ENCODE data around the gene PFN1.

DNA sequence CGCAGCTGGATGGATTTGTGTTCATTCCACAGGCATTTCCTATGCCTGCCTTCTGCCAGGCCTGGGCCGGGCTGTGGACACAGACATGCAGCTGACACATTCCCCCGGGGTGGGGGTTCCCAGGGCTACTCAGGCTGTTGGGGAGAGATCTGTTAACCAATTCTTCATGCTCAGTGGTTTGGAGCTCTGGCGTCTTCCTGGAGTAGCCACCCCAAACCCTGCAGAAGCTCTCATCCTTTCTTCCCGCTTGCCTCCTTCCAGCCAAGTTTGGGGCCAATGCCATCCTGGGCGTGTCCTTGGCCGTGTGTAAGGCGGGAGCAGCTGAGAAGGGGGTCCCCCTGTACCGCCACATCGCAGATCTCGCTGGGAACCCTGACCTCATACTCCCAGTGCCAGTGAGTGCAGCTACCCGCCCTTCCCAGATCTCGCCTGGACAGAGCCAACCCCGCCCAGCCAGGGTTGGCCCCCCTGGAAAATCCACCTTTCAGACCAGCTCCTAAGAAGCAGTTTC is 5.2 kb upstream of the PFN1 start:
- TF ChIP-seq, protein P1, sequence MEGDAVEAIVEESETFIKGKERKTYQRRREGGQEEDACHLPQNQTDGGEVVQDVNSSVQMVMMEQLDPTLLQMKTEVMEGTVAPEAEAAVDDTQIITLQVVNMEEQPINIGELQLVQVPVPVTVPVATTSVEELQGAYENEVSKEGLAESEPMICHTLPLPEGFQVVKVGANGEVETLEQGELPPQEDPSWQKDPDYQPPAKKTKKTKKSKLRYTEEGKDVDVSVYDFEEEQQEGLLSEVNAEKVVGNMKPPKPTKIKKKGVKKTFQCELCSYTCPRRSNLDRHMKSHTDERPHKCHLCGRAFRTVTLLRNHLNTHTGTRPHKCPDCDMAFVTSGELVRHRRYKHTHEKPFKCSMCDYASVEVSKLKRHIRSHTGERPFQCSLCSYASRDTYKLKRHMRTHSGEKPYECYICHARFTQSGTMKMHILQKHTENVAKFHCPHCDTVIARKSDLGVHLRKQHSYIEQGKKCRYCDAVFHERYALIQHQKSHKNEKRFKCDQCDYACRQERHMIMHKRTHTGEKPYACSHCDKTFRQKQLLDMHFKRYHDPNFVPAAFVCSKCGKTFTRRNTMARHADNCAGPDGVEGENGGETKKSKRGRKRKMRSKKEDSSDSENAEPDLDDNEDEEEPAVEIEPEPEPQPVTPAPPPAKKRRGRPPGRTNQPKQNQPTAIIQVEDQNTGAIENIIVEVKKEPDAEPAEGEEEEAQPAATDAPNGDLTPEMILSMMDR (conservative IDR thresholded peaks at IDR 0.05; ENCODE audit: low read depth, low read length), result no peak
- TF ChIP-seq EZH2 (IDR thresholded peaks at IDR 0.05; ENCODE audit: borderline replicate concordance, low read depth, low read length, poor library complexity, severe bottlenecking), result no peak

Data from A673 (cell line).